Tibial artery (tissue), 4 donors: Measurements from ENCODE around the gene MPST.

ENCODE experiments used
- DNase-seq, 2 donors: peaks; one replicate each; pipeline ENCODE4 v3.0.0-alpha.2; 2019
- H3K27ac ChIP-seq, 2 donors: fragments of 200-600 bp; sonication (generic) in 1 of 2; 1 replicate in 1 of 2; 2 replicates in 1 of 2; pipeline ENCODE4 v1.5.1; 2018 to 2019; ENCODE audit warnings: mild to moderate bottlenecking in 1 of 2
- H3K27me3 ChIP-seq, 2 donors: fragments of 200-600 bp; sonication (generic) in 1 of 2; one replicate each; pipeline versions ENCODE4 v1.5.1 to v1.6.0; 2016 to 2019
- H3K36me3 ChIP-seq, 3 donors: fragments of 200-600 bp; sonication (generic) in 2 of 3; one replicate each; pipeline ENCODE4 v1.5.1; 2016 to 2019; ENCODE audit warnings: mild to moderate bottlenecking in 2 of 3
- H3K4me1 ChIP-seq, 4 donors: fragments of 200-600 bp; sonication (generic) in 2 of 4; 1 replicate in 3 of 4; 2 replicates in 1 of 4; pipeline ENCODE4 v1.5.1; 2016 to 2019
- H3K4me3 ChIP-seq, 2 donors: fragments of 200-600 bp; sonication (generic) in 1 of 2; 1 replicate in 1 of 2; 2 replicates in 1 of 2; pipeline ENCODE4 v1.5.1; 2018 to 2019; ENCODE audit warnings: mild to moderate bottlenecking in 2 of 2
- H3K9me3 ChIP-seq, 3 donors: fragments of 200-600 bp; sonication (generic) in 1 of 3; one replicate each; pipeline ENCODE4 v1.5.1; 2016 to 2019
- CTCF ChIP-seq, 2 experiments: fragments of 200-600 bp in 1 of 2; fragments of 450-650 bp in 1 of 2; IDR thresholded peaks; one replicate each; pipeline ENCODE4 v1.5.1; 2017 to 2019; ENCODE audit warnings: antibody characterized with exemption in 2 of 2, mild to moderate bottlenecking in 1 of 2, moderate library complexity in 1 of 2
- intact Hi-C: fragments of 100-400 bp; cut with DNase I; formaldehyde crosslinking; loops from one replicate; pipeline ENCODE4 v1.15.0; 2023; ENCODE audit warnings: low total_unique reads

Gene MPST

GRCh38 chr22:37025500-37026070, 6.0 kb downstream of the MPST start:
- intact Hi-C loops, result no loop called here
- Histone ChIP-seq H3K4me3 (no peak overlapping the region), H3K9me3 (no peaks in the 10 kb centered on the region), H3K27ac (no peak overlapping the region), H3K36me3 (peaks cover 39 to 71% (median 60%) of the 10 kb centered on the region in 3 donors), H3K27me3 (no peaks in the 10 kb centered on the region), H3K4me1 (peaks cover 0 to 37% (median 13%) of the 10 kb centered on the region in 4 donors)
- no peak for DNase-seq
- TF ChIP-seq CTCF (IDR thresholded peaks at IDR 0.05), result no peak

GRCh38 chr22:37026325-37026724, 6.8 kb downstream of the MPST start:
- no peak for TF ChIP-seq CTCF (IDR thresholded peaks at IDR 0.05)
- Histone ChIP-seq H3K27me3 (no peaks in the 10 kb centered on the region), H3K4me3 (no peak overlapping the region), H3K4me1 (peaks cover 0 to 30% (median 5%) of the 10 kb centered on the region in 4 donors), H3K9me3 (no peaks in the 10 kb centered on the region), H3K27ac (no peak overlapping the region), H3K36me3 (peaks cover 39 to 78% (median 60%) of the 10 kb centered on the region in 3 donors)
- DNase-seq, result no peak
- intact Hi-C loops, result no loop called here

GRCh38 chr22:37027556-37027955, 8.0 kb downstream of the MPST start:
- no peak for TF ChIP-seq CTCF (IDR thresholded peaks at IDR 0.05)
- Histone ChIP-seq H3K4me3 (no peak overlapping the region), H3K9me3 (no peaks in the 10 kb centered on the region), H3K4me1 (peaks cover 0 to 20% (median 0%) of the 10 kb centered on the region in 4 donors), H3K36me3 (peaks cover 39 to 78% (median 60%) of the 10 kb centered on the region in 3 donors), H3K27ac (no peak overlapping the region), H3K27me3 (no peaks in the 10 kb centered on the region)
- intact Hi-C loops, result no loop called here
- no peak for DNase-seq

- intact Hi-C loops, result no loop called here
- no peak overlapping the region for H3K4me3 ChIP-seq
- no peak for TF ChIP-seq CTCF (IDR thresholded peaks at IDR 0.05)
- H3K36me3 ChIP-seq, result peaks cover 39 to 73% (median 60%) of the 10 kb centered on the region in 3 donors
- no peaks in the 10 kb centered on the region for H3K9me3 ChIP-seq
- no peak for DNase-seq
- peaks cover 0 to 12% (median 0%) of the 10 kb centered on the region in 4 donors for H3K4me1 ChIP-seq
- H3K27me3 ChIP-seq, result no peaks in the 10 kb centered on the region
- no peak overlapping the region for H3K27ac ChIP-seq
Measured at GRCh38 chr22:37028692-37029674, 9.4 kb downstream of the MPST start.

GRCh38 chr22:37030560-37031281, 11.2 kb downstream of the MPST start:
- Histone ChIP-seq H3K4me1 (peaks cover 0 to 4% (median 0%) of the 10 kb centered on the region in 4 donors), H3K27me3 (peaks cover 0 to 7% of the 10 kb centered on the region in 2 donors), H3K4me3 (no peak overlapping the region), H3K27ac (no peak overlapping the region), H3K36me3 (peaks cover 24 to 56% (median 42%) of the 10 kb centered on the region in 3 donors), H3K9me3 (no peaks in the 10 kb centered on the region)
- TF ChIP-seq CTCF (IDR thresholded peaks at IDR 0.05), result no peak
- no peak for DNase-seq
- intact Hi-C loops, result loop anchor here (10.0 kb wide), 1 partner anchor 174 kb away; no protein-coding TSS in a partner anchor
